LNCaP clone FGC (cell line): ENCODE data around the gene ARHGDIB.

ENCODE experiments used
- DNase-seq: peaks from one replicate; pipeline ENCODE4 v3.0.0-alpha.2; 2011; ENCODE audit warnings: low read depth
- H3K4me3 ChIP-seq: 2 replicates; pipeline ENCODE4 v1.5.1; 2011; ENCODE audit warnings: mild to moderate bottlenecking, low read depth, low read length, control low read depth
- TF ChIP-seq, protein P1 (sequence below): IDR thresholded peaks from 2 replicates; pipeline ENCODE4 v1.5.1; 2012; ENCODE audit warnings: mild to moderate bottlenecking; ENCODE audit not compliant: control insufficient read depth, insufficient read depth; ENCODE audit errors: extremely low read depth

Gene ARHGDIB

DNA sequence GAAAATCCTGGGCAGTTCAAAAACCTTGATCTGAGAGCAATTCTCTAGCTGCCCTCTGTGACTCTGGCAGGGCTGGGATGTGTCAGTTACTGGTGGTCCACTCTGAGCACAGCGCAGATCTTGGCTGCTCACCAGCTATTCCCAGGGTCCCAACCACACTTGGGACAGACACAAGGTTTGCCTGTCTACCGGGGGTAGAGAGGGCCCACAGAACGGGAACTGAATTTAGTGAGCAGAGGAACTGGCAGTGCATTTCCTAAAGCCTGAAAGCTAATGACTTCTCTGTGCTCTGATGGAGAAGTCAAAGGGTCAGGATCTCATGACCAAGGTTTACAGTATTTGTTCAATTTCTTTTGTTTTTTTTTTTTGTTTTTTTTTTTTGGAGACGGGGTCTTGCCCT is 14.1 kb upstream of the ARHGDIB start:
- TF ChIP-seq, protein P1, sequence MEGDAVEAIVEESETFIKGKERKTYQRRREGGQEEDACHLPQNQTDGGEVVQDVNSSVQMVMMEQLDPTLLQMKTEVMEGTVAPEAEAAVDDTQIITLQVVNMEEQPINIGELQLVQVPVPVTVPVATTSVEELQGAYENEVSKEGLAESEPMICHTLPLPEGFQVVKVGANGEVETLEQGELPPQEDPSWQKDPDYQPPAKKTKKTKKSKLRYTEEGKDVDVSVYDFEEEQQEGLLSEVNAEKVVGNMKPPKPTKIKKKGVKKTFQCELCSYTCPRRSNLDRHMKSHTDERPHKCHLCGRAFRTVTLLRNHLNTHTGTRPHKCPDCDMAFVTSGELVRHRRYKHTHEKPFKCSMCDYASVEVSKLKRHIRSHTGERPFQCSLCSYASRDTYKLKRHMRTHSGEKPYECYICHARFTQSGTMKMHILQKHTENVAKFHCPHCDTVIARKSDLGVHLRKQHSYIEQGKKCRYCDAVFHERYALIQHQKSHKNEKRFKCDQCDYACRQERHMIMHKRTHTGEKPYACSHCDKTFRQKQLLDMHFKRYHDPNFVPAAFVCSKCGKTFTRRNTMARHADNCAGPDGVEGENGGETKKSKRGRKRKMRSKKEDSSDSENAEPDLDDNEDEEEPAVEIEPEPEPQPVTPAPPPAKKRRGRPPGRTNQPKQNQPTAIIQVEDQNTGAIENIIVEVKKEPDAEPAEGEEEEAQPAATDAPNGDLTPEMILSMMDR: no peak
- no peak for DNase-seq

DNA sequence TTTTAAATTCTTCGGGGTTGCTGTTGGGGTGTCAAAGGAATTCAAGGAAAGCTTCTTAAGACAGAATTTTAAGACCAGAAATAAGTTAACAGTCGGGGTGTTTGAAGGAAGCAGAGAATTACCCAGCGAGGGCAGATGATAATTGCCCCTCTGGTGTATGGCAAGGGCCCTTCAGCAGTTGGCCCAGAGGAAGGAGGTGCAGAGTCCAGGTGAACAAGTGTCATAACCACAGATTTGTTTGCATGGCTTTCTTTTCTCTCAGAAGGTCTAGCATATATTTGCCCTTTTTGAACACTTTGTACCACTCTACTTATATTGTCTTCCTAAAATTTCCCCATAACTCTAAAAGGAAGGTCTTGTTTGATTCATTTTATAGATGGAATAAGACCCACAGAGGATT is 13.2 kb upstream of the ARHGDIB start:
- TF ChIP-seq, protein P1: no peak
- no peak overlapping the region for H3K4me3 ChIP-seq
- DNase-seq: no peak

More for the DNA sequence above, 14.1 kb upstream of the ARHGDIB start:
- no peak overlapping the region for H3K4me3 ChIP-seq

DNA sequence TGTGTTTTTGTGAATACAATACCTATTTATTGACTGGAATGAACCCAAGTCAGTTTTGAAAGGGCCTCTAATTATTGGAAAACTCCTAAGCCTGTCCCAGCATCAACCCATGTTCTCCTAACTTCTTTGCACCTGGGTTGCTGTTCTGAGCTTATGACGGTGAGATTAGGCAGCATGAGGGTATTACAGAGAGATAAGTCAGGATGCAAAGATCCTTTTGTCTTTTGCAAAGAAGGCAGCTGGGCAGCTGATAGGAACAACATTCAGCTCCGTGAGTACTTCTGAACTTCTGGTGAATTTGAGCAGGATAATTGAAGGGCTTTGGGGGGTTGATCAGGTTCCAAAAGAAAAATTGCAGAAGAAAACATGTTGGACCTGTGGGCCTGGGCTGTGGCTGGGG is 11.4 kb upstream of the ARHGDIB start, which contains the start of gene PDE6H:
Gene PDE6H, plus strand, starts transcription at position 227 of the 400 bp plus-strand sequence. CDS start 4,971 bp downstream, outside the sequence.
- DNase-seq: no peak
- no peak within 1 kb of the TSS for H3K4me3 ChIP-seq
- TF ChIP-seq, protein P1: no peak

DNA sequence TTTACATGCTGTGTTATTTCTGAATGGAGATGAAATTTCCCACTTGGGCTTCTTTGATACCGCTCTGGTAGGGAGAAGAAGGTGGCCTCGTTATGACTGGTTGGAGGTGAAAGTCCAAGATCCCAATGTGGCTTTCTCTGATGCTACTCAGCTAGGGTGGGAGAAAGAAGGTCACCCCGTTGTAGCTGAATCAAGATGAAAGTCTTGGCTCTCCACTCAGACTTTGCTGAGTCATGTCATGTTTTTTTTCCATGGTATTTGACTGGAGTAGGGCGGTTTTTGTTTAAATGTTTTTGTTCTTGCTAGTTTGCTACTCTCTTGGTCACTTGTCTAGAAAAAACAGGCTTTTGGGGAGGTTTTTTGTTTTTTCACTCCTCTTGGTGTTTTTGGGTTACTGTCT is 9.1 kb upstream of the ARHGDIB start:
- no peak overlapping the region for H3K4me3 ChIP-seq
- no peak for DNase-seq
- TF ChIP-seq, protein P1: no peak

DNA sequence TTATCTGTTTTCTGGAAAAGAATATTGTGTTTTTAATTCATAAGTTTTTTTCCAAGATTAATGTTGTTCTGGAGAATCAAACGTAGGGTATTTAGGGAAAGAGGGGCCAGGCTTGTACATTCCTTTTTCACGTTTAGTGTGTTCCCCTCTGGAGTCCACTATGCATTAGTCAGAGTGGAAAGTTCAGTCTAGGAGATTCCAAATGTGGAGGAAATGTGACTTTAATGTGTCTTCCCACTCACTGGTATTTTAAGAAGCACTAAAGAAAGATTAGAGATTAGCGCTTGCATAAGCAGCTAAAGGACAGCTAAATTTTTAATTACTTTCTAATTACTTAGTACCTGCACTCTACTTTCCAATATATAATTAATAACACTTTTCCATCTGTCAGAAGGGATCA is 7.1 kb upstream of the ARHGDIB start:
- no peak for DNase-seq
- TF ChIP-seq, protein P1: no peak
- H3K4me3 ChIP-seq: no peak overlapping the region

DNA sequence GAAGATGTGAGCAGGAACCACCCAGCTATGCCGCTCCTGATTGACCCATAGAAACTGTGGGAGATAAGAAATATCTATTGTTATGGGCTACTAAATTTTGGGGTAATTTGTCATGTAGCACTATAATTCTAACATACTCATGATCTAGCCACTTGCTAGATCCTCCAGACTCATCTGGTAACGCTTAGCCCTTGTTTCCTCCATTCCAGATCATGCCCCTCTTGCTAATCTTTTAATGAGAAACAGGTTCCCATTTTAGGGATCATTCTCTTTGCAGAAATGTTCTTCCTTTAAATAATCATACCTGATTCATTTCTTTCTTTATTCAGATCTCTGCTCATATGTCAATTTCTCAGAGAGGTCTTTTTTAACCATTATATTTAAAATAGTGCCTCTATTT is 3.8 kb upstream of the ARHGDIB start:
- TF ChIP-seq, protein P1: no peak
- no peak overlapping the region for H3K4me3 ChIP-seq
- no peak for DNase-seq

DNA sequence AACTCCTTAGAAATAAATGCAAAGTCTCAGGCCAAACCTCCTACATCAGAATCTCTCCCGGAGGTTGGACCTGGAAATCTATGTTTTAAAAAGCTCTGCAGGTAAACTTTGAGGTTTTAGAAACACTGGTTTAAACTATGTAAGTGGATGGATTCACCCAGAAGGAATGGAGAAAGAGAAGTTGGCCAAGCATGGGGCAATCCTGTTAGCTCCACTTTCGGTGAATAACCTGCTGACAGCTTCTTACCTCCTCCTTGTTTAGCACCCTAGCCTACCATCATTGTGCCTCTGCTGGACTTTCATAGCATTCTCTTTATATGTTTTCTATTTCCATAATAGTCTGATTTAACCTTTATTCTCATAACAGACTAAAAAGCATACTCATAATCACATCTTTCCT is 3.0 kb upstream of the ARHGDIB start:
- TF ChIP-seq, protein P1: no peak
- no peak overlapping the region for H3K4me3 ChIP-seq
- no peak for DNase-seq
